Activated CD8-positive, alpha-beta T cell treated with anti-CD3 and anti-CD28 coated beads for 36 hours (primary cell): Measurements from ENCODE around the gene BICDL1. TPM values are rescaled to one million over a fixed set of nuclear protein-coding genes. Genes with fewer than 3 reads are reported as not detected.

Source experiments
- ATAC-seq: fragments of 200-7000 bp; cut with Tn5 transposase; one replicate; pipeline ENCODE4 v1.10.0; 2021; ENCODE audit warnings: mild to moderate bottlenecking, moderate library complexity
- CTCF ChIA-PET: fragments of 350-600 bp; sonication (Branson Sonifier 250); formaldehyde crosslinking; loops from one replicate; lab custom pipeline; 2021; ENCODE audit warnings: antibody characterized with exemption; lab: Charles Lee
- POLR2A ChIA-PET: fragments of 350-600 bp; sonication (Branson Sonifier 250); formaldehyde crosslinking; loops from one replicate; lab custom pipeline; 2021; ENCODE audit warnings: antibody characterized with exemption; lab: Charles Lee
- DNase-seq: peaks from one replicate; pipeline ENCODE4 v3.0.0-alpha.2; 2020
- H3K27ac Mint-ChIP-seq: one replicate; pipeline ENCODE4 v1.8.0; 2021; ENCODE audit warnings: mild to moderate bottlenecking, mixed read lengths
- H3K27me3 Mint-ChIP-seq: one replicate; pipeline ENCODE4 v1.8.0; 2021; ENCODE audit warnings: mixed read lengths
- H3K36me3 Mint-ChIP-seq: one replicate; pipeline ENCODE4 v1.8.0; 2021; ENCODE audit warnings: low read depth, mixed read lengths
- H3K4me1 Mint-ChIP-seq: one replicate; pipeline ENCODE4 v1.8.0; 2021; ENCODE audit warnings: low read depth, mixed read lengths
- H3K4me3 Mint-ChIP-seq: one replicate; pipeline ENCODE4 v1.8.0; 2021; ENCODE audit warnings: mild to moderate bottlenecking, moderate library complexity, mixed read lengths
- H3K9me3 Mint-ChIP-seq: one replicate; pipeline ENCODE4 v1.8.0; 2021; ENCODE audit warnings: mixed read lengths
- intact Hi-C: fragments of 100-400 bp; cut with micrococcal nuclease; formaldehyde crosslinking; loops from one replicate; pipeline ENCODE4 v1.10.0; 2022
- total RNA-seq, 2 experiments: library from RNA; stranded (reverse); gene quantifications; one replicate each; pipeline ENCODE4 v1.2.3, GENCODE V29; 2021
- TF ChIP-seq, protein P1 (sequence below): fragments of 200-600 bp; IDR thresholded peaks from one replicate; pipeline ENCODE4 v1.8.0; 2022; ENCODE audit warnings: antibody characterized with exemption, mild to moderate bottlenecking

Gene BICDL1
- total RNA-seq, 2 experiments from 2014 or later, result 103 to 107 TPM

DNA sequence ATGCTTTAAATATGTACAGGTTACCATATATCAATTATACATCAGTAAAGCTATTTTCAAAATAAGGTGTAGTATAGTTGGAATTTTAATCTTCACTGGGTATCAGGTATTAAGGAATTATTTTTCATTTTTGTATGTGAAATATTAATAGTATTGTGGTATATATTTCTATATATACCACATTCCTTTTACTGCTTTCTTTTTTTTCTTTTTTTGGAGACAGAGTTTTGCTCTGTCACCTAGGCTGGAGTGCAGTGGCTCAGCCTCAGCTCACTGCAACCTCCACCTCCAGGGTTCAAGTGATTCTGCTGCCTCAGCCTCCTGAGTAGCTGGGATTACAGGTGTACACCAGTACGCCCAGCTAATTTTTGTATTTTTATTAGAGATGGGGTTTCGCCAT is 36.6 kb downstream of the BICDL1 start:
- Mint-ChIP-seq H3K4me1 (peaks cover 5% of the 10 kb centered on the region), H3K27ac (no peak overlapping the region), H3K4me3 (no peak overlapping the region), H3K9me3 (peaks cover 4% of the 10 kb centered on the region), H3K36me3 (peaks cover 47% of the 10 kb centered on the region), H3K27me3 (no peaks in the 10 kb centered on the region)
- POLR2A ChIA-PET, result interaction anchor here (1.1 kb wide), 1 partner anchor 40 kb away, joined by 3 read pairs; no protein-coding TSS in a partner anchor
- DNase-seq, result no peak
- intact Hi-C loops, result no loop called here
- CTCF ChIA-PET, result interaction anchor here (0.9 kb wide), 1 partner anchor 8 kb away, joined by 4 read pairs; no protein-coding TSS in a partner anchor
- no peak for ATAC-seq
- TF ChIP-seq, protein P1, sequence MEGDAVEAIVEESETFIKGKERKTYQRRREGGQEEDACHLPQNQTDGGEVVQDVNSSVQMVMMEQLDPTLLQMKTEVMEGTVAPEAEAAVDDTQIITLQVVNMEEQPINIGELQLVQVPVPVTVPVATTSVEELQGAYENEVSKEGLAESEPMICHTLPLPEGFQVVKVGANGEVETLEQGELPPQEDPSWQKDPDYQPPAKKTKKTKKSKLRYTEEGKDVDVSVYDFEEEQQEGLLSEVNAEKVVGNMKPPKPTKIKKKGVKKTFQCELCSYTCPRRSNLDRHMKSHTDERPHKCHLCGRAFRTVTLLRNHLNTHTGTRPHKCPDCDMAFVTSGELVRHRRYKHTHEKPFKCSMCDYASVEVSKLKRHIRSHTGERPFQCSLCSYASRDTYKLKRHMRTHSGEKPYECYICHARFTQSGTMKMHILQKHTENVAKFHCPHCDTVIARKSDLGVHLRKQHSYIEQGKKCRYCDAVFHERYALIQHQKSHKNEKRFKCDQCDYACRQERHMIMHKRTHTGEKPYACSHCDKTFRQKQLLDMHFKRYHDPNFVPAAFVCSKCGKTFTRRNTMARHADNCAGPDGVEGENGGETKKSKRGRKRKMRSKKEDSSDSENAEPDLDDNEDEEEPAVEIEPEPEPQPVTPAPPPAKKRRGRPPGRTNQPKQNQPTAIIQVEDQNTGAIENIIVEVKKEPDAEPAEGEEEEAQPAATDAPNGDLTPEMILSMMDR, result no peak

DNA sequence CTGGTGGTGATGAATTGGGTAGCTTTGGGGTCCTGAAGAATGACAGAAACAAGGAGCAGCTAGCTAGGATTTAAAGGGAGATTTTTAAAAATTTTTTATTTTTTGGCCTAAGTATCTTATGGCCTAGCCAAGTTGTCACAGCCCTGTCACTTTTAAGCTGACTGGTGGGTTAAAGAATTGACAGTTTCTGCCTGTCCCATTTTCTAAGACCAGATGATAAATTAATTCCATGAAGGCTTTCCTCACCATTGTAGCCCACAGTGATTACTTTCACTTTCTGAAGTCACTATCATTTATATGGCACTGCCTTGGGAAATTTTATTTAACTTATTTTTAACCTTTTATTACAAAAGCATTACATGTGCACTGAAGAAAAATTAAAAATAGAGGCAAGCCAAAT is 43.2 kb downstream of the BICDL1 start:
- Mint-ChIP-seq H3K9me3 (peaks cover 2% of the 10 kb centered on the region), H3K4me3 (no peak overlapping the region), H3K27ac (peak overlapping the region; percentile 69), H3K36me3 (peaks cover 30% of the 10 kb centered on the region), H3K27me3 (no peaks in the 10 kb centered on the region), H3K4me1 (peaks cover 23% of the 10 kb centered on the region)
- ChIA-PET CTCF (interaction anchor here (0.7 to 1.4 kb wide), 3 partner anchors 25 to 55 kb away, joined by 3 read pairs; no protein-coding TSS in a partner anchor), POLR2A (interaction anchor here (0.9 to 1.9 kb wide), 3 partner anchors 17 to 21 kb away, joined by 3 to 5 read pairs (median 3); no protein-coding TSS in a partner anchor)
- ATAC-seq (peak; percentile 74), DNase-seq (no peak)
- intact Hi-C loops, result no loop called here
- TF ChIP-seq, protein P1, result no peak

DNA sequence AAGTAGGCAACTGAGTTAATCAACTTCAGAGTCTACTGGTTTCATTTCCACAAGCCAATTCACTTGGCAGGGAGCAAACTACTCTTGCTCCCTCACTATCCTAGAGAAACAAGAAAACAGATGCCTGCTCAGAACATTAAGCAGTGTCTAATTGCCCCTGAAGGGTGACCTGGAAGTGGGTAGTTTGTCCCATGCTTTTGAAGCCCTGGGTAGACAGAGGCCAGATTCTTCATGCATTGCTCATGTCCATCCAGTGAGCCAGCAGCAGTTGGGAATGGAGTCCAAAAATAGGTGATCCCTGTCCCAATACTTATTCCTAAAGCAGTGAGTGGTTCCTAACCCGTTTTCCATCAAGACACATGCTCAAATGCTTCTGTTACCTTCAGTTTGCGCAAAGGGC is 48.8 kb downstream of the BICDL1 start:
- CTCF ChIA-PET, result no interaction called here
- intact Hi-C loops, result no loop called here
- ATAC-seq (no peak), DNase-seq (no peak)
- no peak overlapping the region for H3K4me3 Mint-ChIP-seq
- TF ChIP-seq, protein P1, result no peak
- no peaks in the 10 kb centered on the region for H3K9me3 Mint-ChIP-seq
- H3K36me3 Mint-ChIP-seq, result peaks cover 30% of the 10 kb centered on the region
- peaks cover 26% of the 10 kb centered on the region for H3K4me1 Mint-ChIP-seq
- H3K27me3 Mint-ChIP-seq, result no peaks in the 10 kb centered on the region
- POLR2A ChIA-PET, result no interaction called here
- no peak overlapping the region for H3K27ac Mint-ChIP-seq

DNA sequence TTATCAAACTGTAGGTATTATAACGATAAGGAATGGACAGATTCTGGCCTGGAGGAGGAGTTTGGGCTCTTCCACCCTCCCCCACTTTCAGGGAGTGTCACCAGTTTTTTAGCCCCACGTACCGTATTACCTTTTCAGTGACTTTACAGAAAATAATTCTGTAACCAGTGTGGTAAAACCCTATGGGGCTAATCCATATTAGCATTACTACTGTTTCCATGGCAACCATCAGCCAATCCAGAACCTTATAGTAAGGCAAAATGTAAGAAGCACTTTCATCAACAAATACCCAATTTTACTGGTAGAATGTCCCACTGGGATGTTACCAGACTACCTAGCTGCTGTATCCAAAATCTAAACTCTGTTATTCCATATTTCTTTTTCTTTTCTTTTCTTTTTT is 50.7 kb downstream of the BICDL1 start:
- Mint-ChIP-seq H3K9me3 (peaks cover 6% of the 10 kb centered on the region), H3K4me1 (peaks cover 25% of the 10 kb centered on the region), H3K27ac (no peak overlapping the region), H3K4me3 (no peak overlapping the region), H3K36me3 (peaks cover 39% of the 10 kb centered on the region), H3K27me3 (no peaks in the 10 kb centered on the region)
- CTCF ChIA-PET, result interaction anchor here (1.2 kb wide), 1 partner anchor 9 kb away, joined by 3 read pairs; no protein-coding TSS in a partner anchor
- TF ChIP-seq, protein P1, result no peak
- ATAC-seq, result no peak
- no peak for DNase-seq
- intact Hi-C loops, result no loop called here
- POLR2A ChIA-PET, result interaction anchor here (0.6 to 1.5 kb wide), 2 partner anchors 12 to 32 kb away, joined by 3 read pairs; no protein-coding TSS in a partner anchor
